Epithelial cell of prostate (primary cell): Measurements from ENCODE around the gene RGL2.
"Not testable (repeated sequence)": the region's sequence is repeated elsewhere in the genome, so short reads cannot be mapped to it uniquely, and the experiment has no call there.

ENCODE experiments used
- DNase-seq: peaks from one replicate; pipeline ENCODE4 v3.0.0-alpha.2; 2011; ENCODE audit warnings: low read depth, low spot score
- H3K27ac ChIP-seq: fragments of 450-650 bp; 2 replicates; pipeline ENCODE4 v1.5.1; 2017; ENCODE audit warnings: mild to moderate bottlenecking

The RGL2 gene

GRCh38 chr6:33276864-33277662, 21.7 kb downstream of the RGL2 start, which contains the start of gene B3GALT4:
Gene B3GALT4 (plus strand): TSS chr6:33277123. CDS start chr6:33277420, 297 bp downstream.
- peak within 1 kb of the TSS; percentile 90 for H3K27ac ChIP-seq
- peak; percentile 72 for DNase-seq

- peak overlapping the region; percentile 90 for H3K27ac ChIP-seq
- DNase-seq: no peak
Measured at GRCh38 chr6:33276581-33276863, 22.2 kb downstream of the RGL2 start.

GRCh38 chr6:33275795-33276580, 22.8 kb downstream of the RGL2 start:
- not testable (repeated sequence) for DNase-seq
- H3K27ac ChIP-seq: peak overlapping the region; percentile 90

DNA sequence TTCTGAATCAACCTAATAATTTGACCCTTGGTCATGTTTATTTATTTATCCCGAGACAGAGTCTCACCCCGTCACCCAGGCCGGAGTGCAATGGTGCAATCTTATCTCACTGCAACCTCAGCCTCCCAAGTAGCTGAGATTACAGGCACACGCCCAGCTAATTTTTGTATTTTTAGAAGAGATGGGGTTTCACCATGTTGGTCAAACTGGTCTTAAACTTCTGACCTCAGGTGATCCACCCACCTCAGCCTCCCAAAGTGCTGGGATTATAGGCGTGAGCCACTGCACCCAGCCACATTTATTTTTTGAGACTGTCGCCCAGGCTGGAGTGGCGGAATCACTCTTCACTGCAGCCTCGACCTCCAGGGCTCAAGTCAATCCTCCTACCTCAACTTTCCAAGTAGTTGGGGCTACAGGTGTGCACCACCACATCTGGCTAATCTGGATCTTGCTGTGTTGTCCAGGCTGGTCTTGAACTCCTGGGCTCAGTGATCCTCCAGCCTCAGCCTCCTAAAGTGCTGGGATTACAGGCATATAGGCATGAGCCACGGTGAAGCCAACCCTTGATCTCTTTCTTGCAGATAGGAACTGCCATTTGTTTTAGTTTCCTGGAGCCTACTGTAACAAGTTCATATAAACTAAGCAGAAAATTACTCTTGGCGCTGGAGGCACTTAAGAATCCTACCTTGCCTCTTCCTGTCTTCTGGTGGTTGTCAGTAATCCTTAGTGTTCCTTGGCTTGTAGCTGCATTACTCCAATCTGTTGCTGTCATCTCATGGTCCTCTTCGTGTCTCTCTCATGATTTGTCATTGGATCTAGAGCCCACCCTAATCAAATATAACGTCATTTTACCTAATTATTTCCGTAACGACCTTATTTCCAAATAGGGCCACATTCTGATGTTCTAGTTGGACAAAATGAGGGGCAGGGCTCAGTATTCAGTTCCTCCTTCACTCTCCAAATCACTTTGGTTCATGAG, 24.5 kb downstream of the RGL2 start:
- DNase-seq: no peak
- H3K27ac ChIP-seq: peak overlapping the region; percentile 90

- peak overlapping the region; percentile 90 for H3K27ac ChIP-seq
- no peak for DNase-seq
Measured at GRCh38 chr6:33273129-33273923, 25.4 kb downstream of the RGL2 start.

GRCh38 chr6:33272275-33273128, 26.2 kb downstream of the RGL2 start:
- no peak for DNase-seq
- H3K27ac ChIP-seq: peak overlapping the region; percentile 90

- DNase-seq: peak; percentile 98
- peak within 1 kb of the TSS; percentile 90 for H3K27ac ChIP-seq
Measured at GRCh38 chr6:33271468-33272274, 27.1 kb downstream of the RGL2 start, which contains the start of the genes RPS18 and VPS52. Gene RPS18 (plus strand): TSS chr6:33272075. CDS start chr6:33272120, 45 bp downstream. Gene VPS52 (minus strand): TSS chr6:33271876. CDS start chr6:33271675, 201 bp downstream.

DNA sequence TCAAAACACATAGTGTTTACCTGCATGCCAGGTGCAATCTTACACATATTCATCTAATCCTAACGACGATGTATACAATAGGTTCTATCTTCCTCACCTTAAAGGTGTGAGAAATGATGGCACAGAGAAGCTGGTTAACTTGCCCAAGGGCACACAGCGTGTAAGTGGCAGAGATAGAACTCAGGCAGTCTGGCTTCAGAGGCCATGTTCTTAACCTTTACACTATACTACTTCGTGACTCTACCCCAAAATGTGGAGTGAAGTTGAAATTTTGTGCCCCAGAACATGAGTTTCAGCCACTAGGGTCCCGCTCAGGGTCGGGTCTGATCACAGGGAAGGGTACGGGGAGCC, 27.6 kb downstream of the RGL2 start:
- peak overlapping the region; percentile 90 for H3K27ac ChIP-seq
- no peak for DNase-seq

DNA sequence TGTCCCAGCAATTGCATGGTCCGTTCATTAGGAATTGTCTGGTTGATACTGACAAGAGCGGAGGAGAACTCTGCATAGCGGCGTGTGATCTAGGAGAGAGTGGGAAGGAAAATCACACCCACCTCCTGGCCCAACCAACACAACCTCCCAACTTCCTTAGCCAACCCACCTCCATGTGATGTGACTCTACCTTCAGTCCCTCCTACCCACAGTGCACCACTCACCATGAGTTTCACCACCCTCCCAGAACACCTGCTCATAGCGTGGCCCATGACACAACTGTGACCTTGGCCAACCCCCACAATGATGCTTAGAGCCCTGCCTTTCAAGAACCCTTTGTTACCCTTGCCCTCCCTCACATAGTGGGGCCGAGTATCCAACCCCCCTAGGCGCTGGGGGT, 34.7 kb downstream of the RGL2 start:
- no peak overlapping the region for H3K27ac ChIP-seq
- DNase-seq: no peak

GRCh38 chr6:33262490-33262889, 36.3 kb downstream of the RGL2 start:
- DNase-seq, H3K27ac ChIP-seq: not testable (repeated sequence)

- peak; percentile 72 for DNase-seq
- peak overlapping the region; percentile 28 for H3K27ac ChIP-seq
Measured at GRCh38 chr6:33259032-33259431, 39.7 kb downstream of the RGL2 start.

GRCh38 chr6:33254591-33254990, 44.2 kb downstream of the RGL2 start:
- no peak for DNase-seq
- no peak overlapping the region for H3K27ac ChIP-seq

DNA sequence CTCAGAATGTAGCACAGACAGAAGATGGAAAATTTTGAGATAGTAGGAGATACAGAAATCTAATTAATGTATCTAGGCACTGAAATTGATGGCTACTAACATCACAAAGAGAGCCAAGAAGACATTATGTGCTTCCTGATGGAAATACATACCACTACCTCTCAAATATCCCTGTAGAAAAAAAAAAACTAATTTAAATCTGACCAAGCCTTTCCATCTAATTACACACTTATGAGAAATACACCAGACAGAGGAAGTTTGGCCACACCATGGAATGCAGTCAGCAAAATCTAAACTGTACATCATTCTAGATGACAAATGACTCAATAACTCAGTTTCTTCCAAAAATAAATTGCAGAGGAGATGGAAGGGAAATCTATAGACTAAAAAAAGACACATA, 46.0 kb downstream of the RGL2 start:
- DNase-seq: no peak
- H3K27ac ChIP-seq: peak overlapping the region; percentile 1

DNA sequence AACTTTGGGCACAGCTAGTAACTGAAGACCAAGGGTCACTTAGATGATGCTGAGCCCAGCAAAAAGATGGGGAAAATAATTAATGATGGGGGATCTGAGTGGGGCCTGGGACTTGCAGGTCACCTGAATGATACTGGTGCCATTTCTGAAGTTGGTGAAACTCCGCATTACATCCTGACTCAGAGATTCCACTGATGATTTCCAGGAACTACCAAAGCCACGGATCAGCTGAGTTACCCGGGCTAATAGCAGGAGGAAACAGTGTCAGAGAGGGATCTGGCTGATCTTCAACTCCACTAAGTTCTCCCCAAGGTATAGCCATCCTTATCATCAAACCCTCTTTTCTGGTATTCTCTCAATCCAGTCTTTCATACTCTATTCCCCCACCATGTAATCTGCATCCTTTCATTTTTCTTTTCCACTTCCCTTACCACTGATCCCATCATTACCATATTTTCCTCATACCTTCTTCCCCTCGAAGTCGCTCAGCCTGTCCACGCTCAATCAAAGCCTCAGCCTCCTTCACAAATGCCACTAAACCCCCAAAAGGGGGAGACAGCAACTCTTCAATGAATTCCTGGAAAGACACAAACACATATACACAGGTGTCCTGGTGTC, 47.2 kb downstream of the RGL2 start:
- H3K27ac ChIP-seq: no peak overlapping the region
- DNase-seq: no peak

DNA sequence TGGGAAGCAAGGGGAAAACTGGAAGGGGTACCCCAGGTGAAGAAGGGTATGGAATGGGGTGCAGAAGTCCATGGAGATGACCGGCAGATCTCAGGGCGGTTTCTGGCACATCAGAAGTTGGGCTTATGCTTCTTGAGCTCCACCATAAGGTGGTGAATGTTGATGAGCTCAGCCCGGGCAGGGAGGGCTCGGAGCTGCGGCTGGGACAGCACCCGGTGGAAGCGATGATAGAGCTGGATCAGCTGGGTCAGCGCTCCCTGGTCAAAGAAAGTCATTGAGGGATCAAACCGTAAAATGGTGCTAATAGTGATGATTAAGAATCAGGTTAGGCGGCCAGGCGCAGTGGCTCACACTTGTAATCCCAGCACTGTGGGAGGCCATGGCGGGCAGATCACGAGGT, 48.0 kb downstream of the RGL2 start:
- peak overlapping the region; percentile 95 for H3K27ac ChIP-seq
- no peak for DNase-seq

- H3K27ac ChIP-seq: peak overlapping the region; percentile 95
- DNase-seq: peak; percentile 64
Measured at GRCh38 chr6:33249732-33250630, 48.8 kb downstream of the RGL2 start.
